ENCODE data around the gene KLF7.

DNA sequence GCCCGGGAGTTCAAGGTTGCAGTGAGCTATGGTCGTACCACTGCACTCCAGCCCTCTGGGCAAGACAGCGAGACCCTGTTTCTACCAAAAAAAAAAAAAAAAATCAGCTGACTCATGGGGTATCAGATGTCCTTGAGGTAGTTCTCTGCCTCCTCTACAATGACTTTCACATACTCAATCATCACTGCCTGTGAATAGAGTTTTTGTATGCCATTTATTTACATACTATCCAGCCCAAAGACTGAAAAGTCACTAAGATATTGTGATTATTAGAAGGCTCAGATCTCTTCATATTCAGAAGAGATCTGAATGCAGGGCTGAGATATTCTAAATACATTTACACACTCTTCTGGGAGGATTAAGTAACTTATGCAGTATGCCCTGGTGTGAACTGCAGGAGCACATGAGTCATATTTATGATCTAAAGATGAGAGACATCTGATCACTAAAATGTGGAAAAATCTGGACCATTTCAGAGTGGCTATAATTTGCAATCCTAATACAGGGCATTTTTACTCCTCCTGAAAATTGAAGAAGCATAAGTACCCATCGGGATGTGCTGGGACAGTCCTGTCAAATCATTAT lies 38.9 kb downstream of the KLF7 start:
- TF ChIP-seq CTCF (IDR thresholded peaks at IDR 0.05; ENCODE audit: insufficient read depth, low read length) (no peak), POLR2AphosphoS5 (IDR thresholded peaks at IDR 0.05; ENCODE audit: low read depth) (no peak), GABPA (IDR thresholded peaks at IDR 0.05; ENCODE audit: low read depth) (no peak)
- TF ChIP-seq, protein P1, sequence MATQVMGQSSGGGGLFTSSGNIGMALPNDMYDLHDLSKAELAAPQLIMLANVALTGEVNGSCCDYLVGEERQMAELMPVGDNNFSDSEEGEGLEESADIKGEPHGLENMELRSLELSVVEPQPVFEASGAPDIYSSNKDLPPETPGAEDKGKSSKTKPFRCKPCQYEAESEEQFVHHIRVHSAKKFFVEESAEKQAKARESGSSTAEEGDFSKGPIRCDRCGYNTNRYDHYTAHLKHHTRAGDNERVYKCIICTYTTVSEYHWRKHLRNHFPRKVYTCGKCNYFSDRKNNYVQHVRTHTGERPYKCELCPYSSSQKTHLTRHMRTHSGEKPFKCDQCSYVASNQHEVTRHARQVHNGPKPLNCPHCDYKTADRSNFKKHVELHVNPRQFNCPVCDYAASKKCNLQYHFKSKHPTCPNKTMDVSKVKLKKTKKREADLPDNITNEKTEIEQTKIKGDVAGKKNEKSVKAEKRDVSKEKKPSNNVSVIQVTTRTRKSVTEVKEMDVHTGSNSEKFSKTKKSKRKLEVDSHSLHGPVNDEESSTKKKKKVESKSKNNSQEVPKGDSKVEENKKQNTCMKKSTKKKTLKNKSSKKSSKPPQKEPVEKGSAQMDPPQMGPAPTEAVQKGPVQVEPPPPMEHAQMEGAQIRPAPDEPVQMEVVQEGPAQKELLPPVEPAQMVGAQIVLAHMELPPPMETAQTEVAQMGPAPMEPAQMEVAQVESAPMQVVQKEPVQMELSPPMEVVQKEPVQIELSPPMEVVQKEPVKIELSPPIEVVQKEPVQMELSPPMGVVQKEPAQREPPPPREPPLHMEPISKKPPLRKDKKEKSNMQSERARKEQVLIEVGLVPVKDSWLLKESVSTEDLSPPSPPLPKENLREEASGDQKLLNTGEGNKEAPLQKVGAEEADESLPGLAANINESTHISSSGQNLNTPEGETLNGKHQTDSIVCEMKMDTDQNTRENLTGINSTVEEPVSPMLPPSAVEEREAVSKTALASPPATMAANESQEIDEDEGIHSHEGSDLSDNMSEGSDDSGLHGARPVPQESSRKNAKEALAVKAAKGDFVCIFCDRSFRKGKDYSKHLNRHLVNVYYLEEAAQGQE (IDR thresholded peaks at IDR 0.05; ENCODE audit: insufficient replicate concordance, low read depth), result no peak
